GM12878 (cell line): Measurements from ENCODE around the gene STRN4. TPM values are rescaled to one million over a fixed set of nuclear protein-coding genes. Genes with fewer than 3 reads are reported as not detected.
"Not testable (repeated sequence)": the region's sequence is repeated elsewhere in the genome, so short reads cannot be mapped to it uniquely, and the experiment has no call there.

Experiments
- ATAC-seq: fragments of 200-7000 bp; cut with Tn5 transposase; 3 replicates; pipeline ENCODE4 v1.9.1; 2020; ENCODE audit warnings: mild to moderate bottlenecking, moderate library complexity
- BruUV-seq: library from RNA; stranded (reverse); fragments of 400-500 nt; replicated peaks from 2 replicates; lab custom pipeline; 2021; lab: Mats Ljungman, UMichigan
- CTCF ChIA-PET: fragments of 300-600 bp; sonication (Branson Sonifier 250); formaldehyde crosslinking; extraction: SDS; loops from one replicate; lab custom pipeline; 2021; ENCODE audit warnings: inconsistent platforms; lab: Yijun Ruan, JAX
- POLR2A ChIA-PET: fragments of 350-600 bp; formaldehyde crosslinking; extraction: SDS; loops from one replicate; lab custom pipeline; 2021; ENCODE audit warnings: inconsistent platforms; lab: Charles Lee
- RAD21 ChIA-PET: fragments of 300-600 bp; sonication (Branson Sonifier 250); formaldehyde crosslinking; loops from one replicate; lab custom pipeline; 2023; ENCODE audit warnings: antibody characterized with exemption; ENCODE audit not compliant: unreplicated experiment; lab: Charles Lee
- SMC1A ChIA-PET: fragments of 300-600 bp; sonication (Branson Sonifier 250); formaldehyde crosslinking; loops from one replicate; lab custom pipeline; 2023; ENCODE audit not compliant: unreplicated experiment, uncharacterized antibody; lab: Charles Lee
- DNase-seq: peaks from one replicate; pipeline ENCODE4 v3.0.0-alpha.2; 2011; ENCODE audit warnings: low read depth, low spot score
- FAIRE-seq: peaks from 3 replicates; lab custom pipeline; 2011; peaks lifted over from hg19 to GRCh38; lab: Jason Lieb, UNC
- H2AFZ ChIP-seq: 2 replicates; pipeline ENCODE4 v1.6.0; 2011; ENCODE audit warnings: low read depth, low read length, control low read depth; ENCODE audit not compliant: control insufficient read depth
- H3K27ac ChIP-seq: 2 replicates; pipeline ENCODE4 v1.5.1; 2011; ENCODE audit warnings: control low read depth; ENCODE audit not compliant: control insufficient read depth, insufficient read depth
- H3K27me3 ChIP-seq, 2 experiments: replicated peaks in 1 of 2; 2 replicates each; pipeline versions ENCODE4 v1.6.0 to v1.6.1; 2011; ENCODE audit warnings: low read length in 1 of 2; ENCODE audit not compliant: control insufficient read depth in 2 of 2, insufficient read depth in 2 of 2
- H3K36me3 ChIP-seq, 2 experiments: 2 replicates each; pipeline ENCODE4 v1.5.1; 2011; ENCODE audit warnings: low read length in 1 of 2; ENCODE audit not compliant: control insufficient read depth in 2 of 2, insufficient read depth in 2 of 2
- H3K4me1 ChIP-seq: 2 replicates; pipeline ENCODE4 v1.6.1; 2011; ENCODE audit warnings: mild to moderate bottlenecking, low read length, moderate library complexity, mixed read lengths; ENCODE audit not compliant: control insufficient read depth, insufficient read depth
- H3K4me2 ChIP-seq: 2 replicates; pipeline ENCODE4 v1.6.0; 2011; ENCODE audit warnings: control low read depth; ENCODE audit not compliant: control insufficient read depth, insufficient read depth
- H3K4me3 ChIP-seq: fragments of 200-600 bp; sonication (generic); 2 replicates; pipeline ENCODE4 v1.5.1; 2016
- H3K79me2 ChIP-seq: 2 replicates; pipeline ENCODE4 v1.6.0; 2011; ENCODE audit warnings: low read length; ENCODE audit not compliant: control insufficient read depth, insufficient read depth
- H3K9ac ChIP-seq: 2 replicates; pipeline ENCODE4 v1.8.0; 2011; ENCODE audit warnings: low read length, control low read depth, mixed read lengths; ENCODE audit not compliant: control insufficient read depth, insufficient read depth
- H3K9me3 ChIP-seq: replicated peaks from 3 replicates; pipeline ENCODE4 v1.5.1; 2011; ENCODE audit warnings: mild to moderate bottlenecking, low read length; ENCODE audit not compliant: control insufficient read depth, insufficient read depth
- H4K20me1 ChIP-seq: 2 replicates; pipeline ENCODE4 v1.6.0; 2011; ENCODE audit not compliant: control insufficient read depth, insufficient read depth
- TCF7 ChIP-seq: IDR thresholded peaks from 2 replicates; pipeline ENCODE4 v1.6.1; 2014; ENCODE audit warnings: antibody characterized with exemption, borderline replicate concordance
- WGBS: methylation state at CpG from one replicate; pipeline ENCODE4 v1.1.6; 2016; ENCODE audit warnings: low lambda C conversion rate; ENCODE audit not compliant: insufficient replicate concordance, insufficient coverage; ENCODE audit errors: missing lambda C conversion rate; 5-methylcytosine and 5-hydroxymethylcytosine counted together
- in situ Hi-C: fragments of 300-500 bp; cut with MboI; formaldehyde crosslinking; loops from 9 replicates; pipeline ENCODE4 v1.14.3; 2018; ENCODE audit warnings: mixed read lengths
- intact Hi-C: fragments of 100-400 bp; cut with micrococcal nuclease; formaldehyde crosslinking; loops from one replicate; pipeline ENCODE4 v1.14.2; 2022; ENCODE audit not compliant: unreplicated experiment
- polyA plus RNA-seq, 11 experiments: library from polyadenylated mRNA; depleted of rRNA in 4 of 11; unstranded in 6 of 11; stranded (reverse) in 5 of 11; fragments of >200 nt; fragmentation: Nextera tagmentation in 4 of 11; fragmentation: Illumina TruSeq in 1 of 11; extraction: Ambion mirVana in 4 of 11; extraction: Trizol in 1 of 11; gene quantifications; 1 replicate in 1 of 11; 2 replicates in 10 of 11; pipeline versions ENCODE4 v1.2.1 to v1.2.3, GENCODE V29; 2011 to 2016; ENCODE audit warnings: inconsistent platforms in 2 of 11, missing spikeins in 2 of 11, low read depth in 1 of 11
- total RNA-seq, 4 experiments: library from RNA; depleted of rRNA in 3 of 4; stranded (reverse); fragments of >200 nt in 3 of 4; fragmentation: Illumina TruSeq in 1 of 4; extraction: Trizol in 1 of 4; gene quantifications; 2 replicates each; pipeline versions ENCODE4 v1.2.1 to v1.2.3, GENCODE V29; 2013 to 2021
- TF ChIP-seq, protein P1 (sequence below): fragments of 450-650 bp; formaldehyde crosslinking; IDR thresholded peaks from 2 replicates; pipeline ENCODE4 v1.4.0; 2020; ENCODE audit warnings: mild to moderate bottlenecking, moderate library complexity
- TF ChIP-seq, protein P2 (sequence below): fragments of 150-350 bp; IDR thresholded peaks from 2 replicates; pipeline ENCODE4 v1.6.1; 2016; ENCODE audit warnings: low read depth, low read length

Gene STRN4
- total and polyA plus RNA-seq, 10 of the 15 experiments (the other 5 are each of a cell fraction or from before 2014, with no cell fraction given) = 0.42 to 62.8 (median 22.5) TPM

DNA sequence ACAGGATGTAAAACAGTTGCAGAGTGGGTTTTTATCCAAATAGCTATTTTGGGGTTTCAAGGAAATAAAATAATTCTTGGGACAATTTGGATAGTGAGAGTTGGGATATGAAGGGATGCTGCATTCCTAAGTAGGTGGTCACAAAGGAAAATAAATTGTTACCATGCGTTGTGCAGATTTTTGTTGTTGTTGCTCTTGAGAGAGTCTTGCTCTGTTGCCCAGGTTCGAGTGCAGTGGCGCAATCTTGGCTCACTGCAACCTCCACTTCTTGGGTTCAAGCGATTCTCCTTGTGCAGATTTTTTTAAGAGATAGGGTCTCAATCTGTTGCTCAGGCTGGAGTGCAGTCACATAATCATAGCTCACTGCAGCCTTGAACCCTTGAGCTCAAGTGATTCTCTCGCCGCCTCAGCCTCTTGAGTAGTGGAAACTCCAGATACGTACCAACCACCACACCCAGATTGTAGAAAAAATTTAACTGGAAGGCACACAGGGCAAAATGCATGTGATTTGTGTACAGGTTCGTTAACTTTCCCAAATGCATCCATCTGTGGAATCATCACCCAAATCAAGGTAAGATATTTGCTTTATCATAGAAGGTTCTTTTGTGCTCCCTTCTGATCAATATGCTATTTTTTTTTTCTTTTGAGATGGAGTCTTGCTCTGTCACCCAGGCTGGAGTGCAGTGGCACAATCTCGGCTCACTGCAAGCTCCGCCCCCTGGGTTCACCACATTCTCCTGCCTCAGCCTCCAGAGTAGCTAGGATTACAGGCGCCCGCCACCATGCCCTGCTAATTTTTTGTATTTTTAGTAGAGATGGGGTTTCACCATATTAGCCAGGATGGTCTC is 26.1 kb upstream of the STRN4 start (continued):
- TF ChIP-seq, protein P1, sequence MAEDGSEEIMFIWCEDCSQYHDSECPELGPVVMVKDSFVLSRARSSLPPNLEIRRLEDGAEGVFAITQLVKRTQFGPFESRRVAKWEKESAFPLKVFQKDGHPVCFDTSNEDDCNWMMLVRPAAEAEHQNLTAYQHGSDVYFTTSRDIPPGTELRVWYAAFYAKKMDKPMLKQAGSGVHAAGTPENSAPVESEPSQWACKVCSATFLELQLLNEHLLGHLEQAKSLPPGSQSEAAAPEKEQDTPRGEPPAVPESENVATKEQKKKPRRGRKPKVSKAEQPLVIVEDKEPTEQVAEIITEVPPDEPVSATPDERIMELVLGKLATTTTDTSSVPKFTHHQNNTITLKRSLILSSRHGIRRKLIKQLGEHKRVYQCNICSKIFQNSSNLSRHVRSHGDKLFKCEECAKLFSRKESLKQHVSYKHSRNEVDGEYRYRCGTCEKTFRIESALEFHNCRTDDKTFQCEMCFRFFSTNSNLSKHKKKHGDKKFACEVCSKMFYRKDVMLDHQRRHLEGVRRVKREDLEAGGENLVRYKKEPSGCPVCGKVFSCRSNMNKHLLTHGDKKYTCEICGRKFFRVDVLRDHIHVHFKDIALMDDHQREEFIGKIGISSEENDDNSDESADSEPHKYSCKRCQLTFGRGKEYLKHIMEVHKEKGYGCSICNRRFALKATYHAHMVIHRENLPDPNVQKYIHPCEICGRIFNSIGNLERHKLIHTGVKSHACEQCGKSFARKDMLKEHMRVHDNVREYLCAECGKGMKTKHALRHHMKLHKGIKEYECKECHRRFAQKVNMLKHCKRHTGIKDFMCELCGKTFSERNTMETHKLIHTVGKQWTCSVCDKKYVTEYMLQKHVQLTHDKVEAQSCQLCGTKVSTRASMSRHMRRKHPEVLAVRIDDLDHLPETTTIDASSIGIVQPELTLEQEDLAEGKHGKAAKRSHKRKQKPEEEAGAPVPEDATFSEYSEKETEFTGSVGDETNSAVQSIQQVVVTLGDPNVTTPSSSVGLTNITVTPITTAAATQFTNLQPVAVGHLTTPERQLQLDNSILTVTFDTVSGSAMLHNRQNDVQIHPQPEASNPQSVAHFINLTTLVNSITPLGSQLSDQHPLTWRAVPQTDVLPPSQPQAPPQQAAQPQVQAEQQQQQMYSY (CRISPR knock-in tag) = no peak
- TF ChIP-seq, protein P2, sequence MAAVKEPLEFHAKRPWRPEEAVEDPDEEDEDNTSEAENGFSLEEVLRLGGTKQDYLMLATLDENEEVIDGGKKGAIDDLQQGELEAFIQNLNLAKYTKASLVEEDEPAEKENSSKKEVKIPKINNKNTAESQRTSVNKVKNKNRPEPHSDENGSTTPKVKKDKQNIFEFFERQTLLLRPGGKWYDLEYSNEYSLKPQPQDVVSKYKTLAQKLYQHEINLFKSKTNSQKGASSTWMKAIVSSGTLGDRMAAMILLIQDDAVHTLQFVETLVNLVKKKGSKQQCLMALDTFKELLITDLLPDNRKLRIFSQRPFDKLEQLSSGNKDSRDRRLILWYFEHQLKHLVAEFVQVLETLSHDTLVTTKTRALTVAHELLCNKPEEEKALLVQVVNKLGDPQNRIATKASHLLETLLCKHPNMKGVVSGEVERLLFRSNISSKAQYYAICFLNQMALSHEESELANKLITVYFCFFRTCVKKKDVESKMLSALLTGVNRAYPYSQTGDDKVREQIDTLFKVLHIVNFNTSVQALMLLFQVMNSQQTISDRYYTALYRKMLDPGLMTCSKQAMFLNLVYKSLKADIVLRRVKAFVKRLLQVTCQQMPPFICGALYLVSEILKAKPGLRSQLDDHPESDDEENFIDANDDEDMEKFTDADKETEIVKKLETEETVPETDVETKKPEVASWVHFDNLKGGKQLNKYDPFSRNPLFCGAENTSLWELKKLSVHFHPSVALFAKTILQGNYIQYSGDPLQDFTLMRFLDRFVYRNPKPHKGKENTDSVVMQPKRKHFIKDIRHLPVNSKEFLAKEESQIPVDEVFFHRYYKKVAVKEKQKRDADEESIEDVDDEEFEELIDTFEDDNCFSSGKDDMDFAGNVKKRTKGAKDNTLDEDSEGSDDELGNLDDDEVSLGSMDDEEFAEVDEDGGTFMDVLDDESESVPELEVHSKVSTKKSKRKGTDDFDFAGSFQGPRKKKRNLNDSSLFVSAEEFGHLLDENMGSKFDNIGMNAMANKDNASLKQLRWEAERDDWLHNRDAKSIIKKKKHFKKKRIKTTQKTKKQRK = no peak
- TF ChIP-seq TCF7 = no peak

DNA sequence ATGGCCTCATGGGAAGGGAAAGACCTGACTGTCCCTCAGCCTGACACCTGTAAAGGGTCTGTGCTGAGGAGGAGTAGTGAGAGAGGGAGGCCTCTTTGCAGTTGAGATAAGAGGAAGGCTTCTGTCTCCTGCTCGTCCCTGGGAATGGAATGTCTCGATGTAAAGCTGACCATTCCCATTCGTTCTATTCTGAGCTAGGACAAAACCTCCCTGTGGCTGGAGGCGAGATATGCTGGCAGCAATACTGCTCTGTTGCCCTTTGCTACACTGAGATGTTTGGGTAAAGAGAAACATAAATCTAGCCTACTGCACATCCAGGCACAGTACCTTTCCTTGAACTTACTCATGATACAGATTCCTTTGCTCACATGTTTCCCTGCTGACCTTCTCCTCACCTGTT is 22.5 kb upstream of the STRN4 start:
- H4K20me1 ChIP-seq, H3K27me3 ChIP-seq, H3K9ac ChIP-seq, BruUV-seq, H2AFZ ChIP-seq, H3K36me3 ChIP-seq, FAIRE-seq, H3K4me3 ChIP-seq, ATAC-seq, DNase-seq, H3K27ac ChIP-seq, in situ Hi-C loops, POLR2A ChIA-PET, H3K4me2 ChIP-seq, H3K4me1 ChIP-seq, RAD21 ChIA-PET, H3K9me3 ChIP-seq, intact Hi-C loops, H3K79me2 ChIP-seq: not testable (repeated sequence)
- SMC1A ChIA-PET = interaction anchor here (1.1 kb wide), 1 partner anchor 40 kb away, joined by 3 read pairs; no protein-coding TSS in a partner anchor
- WGBS = 44% methylated on average over 4 of the region's 4 CpGs
- CTCF ChIA-PET = interaction anchor here (0.7 to 4.7 kb wide), 8 partner anchors 10 to 203 kb away, joined by 3 to 33 read pairs (median 5); no protein-coding TSS in a partner anchor
